ENCODE data around the gene USP53.
"Not testable (repeated sequence)": the region's sequence is repeated elsewhere in the genome, so short reads cannot be mapped to it uniquely, and the experiment has no call there.

USP53 gene

DNA sequence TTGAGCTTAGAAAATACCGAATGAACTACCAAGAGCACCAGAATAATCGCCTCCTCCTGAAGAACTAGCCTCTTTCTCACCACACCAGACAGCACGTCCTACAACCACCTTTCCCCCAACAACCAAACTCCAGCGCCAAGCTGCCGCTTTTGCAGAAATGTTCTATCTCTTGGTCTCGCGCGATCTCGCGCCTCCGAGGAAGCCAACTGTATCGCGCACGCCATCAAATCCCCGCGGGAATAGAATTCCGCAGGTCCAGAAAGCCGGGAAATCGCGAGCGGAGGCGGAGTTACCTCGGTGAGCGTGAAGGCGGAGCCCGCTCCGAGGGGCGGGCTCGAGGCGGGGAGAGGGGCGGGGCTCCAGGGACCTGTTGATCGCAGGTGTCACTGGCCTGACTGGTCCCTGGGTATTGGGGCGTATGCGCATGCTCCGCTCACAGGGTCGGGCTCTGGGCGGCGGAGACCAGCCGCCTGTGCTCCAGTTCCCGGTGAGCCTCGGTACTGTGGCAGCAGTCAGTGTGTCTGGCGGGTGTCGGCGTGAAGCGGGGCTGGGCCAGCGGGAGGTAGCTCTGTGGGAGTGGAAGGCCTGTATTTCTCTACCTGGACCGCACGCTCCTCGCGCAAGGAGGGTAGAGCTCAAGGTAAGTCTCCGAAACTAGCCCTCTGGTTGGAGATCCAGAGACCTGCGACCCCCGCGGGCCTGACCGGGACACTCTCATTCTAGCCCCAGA is at the start of gene USP53:
USP53 (plus strand) TSS at position 480 of the 730 bp plus-strand sequence. CDS start 27,047 bp downstream, outside the sequence.
- DNase-seq: peak; percentile 99

DNA sequence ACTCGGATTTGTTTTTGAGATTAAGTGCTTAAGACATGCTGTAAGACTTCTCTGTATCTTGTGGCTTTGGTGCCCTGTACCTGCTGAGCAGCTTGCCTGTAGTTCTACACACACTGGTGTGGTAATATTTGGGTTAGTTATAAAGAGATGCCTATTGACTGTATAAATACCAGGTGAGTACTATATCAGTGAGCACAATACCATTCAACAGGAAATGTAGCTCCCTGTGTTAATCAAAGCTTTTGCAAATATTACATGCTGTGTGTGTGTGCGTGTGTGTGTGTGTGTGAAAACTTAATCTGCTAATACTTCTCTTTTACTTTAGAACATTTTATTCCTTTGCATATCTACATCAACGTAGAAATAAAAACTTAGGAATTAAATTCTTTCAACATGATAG is 46.7 kb upstream of the USP53 start:
- DNase-seq: no peak

- no peak for DNase-seq
Measured at GRCh38 chr4:119170195-119170594, 42.3 kb upstream of the USP53 start.

DNA sequence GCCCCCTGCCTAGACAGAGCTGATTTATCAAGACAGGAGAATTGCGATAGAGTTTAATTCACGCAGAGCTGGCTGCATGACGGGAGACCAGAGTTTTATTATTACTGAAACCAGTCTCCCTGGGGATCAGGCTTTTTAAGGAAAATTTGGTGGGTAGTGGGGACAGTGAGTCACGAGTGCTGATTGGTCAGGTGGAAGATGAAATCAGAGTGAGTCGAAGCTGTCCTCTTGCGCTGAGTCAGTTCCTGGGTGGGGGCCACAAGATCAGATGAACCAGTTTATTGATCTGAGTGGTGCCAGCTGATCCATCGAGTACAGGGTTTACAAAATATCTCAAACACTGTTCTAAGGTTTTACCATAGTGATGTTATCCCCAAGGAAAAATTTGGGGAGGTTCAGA is 40.3 kb upstream of the USP53 start:
- DNase-seq: no peak

- DNase-seq: not testable (repeated sequence)
Measured at GRCh38 chr4:119173729-119174361, 38.7 kb upstream of the USP53 start.

DNA sequence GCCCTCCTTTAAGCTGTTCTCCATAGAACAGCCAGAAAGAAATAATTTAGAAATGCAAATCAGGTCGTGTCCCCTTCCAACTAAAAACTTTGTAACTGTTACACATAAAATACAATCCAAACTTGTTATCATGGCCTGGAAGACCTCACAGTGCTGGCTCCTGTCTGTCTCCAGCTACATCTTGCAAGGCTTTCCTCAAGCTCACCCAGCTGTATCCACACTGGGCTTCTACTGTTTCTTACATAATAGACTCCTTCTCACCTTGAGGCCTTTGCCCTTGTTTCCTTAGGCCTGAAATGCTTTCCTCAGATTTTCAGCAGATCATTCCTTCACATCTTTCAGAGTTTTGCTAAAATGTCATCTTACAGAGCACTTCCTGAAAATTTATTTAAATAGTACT is 33.5 kb upstream of the USP53 start:
- DNase-seq: no peak

- DNase-seq: no peak
Measured at GRCh38 chr4:119184128-119184527, 28.4 kb upstream of the USP53 start.

DNA sequence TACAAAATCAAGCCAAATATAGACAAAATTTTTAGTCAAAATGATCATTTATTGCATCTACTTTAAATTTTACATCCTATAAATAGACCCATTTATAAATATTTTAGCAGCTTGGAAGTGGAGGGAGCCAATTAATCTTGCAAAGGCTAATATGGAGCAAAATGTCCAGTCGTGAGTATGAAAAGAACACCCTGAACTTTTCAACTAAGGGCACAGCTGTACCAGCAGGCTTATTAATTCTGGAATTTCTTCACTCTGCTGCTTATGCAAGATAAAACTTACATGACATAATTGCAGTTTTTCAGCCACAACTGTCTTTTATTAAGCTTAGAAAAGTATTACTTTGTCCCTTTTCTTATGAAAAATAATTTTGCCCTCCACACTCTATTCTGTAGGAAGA is 22.9 kb upstream of the USP53 start:
- DNase-seq: no peak

DNA sequence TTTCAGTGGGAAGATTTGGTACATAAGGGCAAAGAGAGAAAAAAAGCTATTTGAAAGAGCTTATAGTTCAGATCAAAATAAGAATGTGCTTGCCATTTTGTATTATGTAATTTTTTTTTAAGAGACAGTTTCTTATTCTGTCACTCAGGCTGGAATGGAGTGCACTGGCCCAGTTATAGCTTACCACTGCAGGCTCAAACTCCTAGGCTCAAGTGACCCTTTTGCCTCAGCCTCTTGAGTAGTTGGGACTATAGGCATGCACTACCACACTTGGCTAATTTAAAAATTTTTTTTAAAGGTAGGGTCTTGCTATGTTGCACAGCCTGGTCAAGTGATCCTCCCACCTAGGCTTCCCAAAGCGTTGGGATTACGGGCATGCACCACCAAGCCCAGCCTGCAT is 22.2 kb upstream of the USP53 start:
- no peak for DNase-seq

DNA sequence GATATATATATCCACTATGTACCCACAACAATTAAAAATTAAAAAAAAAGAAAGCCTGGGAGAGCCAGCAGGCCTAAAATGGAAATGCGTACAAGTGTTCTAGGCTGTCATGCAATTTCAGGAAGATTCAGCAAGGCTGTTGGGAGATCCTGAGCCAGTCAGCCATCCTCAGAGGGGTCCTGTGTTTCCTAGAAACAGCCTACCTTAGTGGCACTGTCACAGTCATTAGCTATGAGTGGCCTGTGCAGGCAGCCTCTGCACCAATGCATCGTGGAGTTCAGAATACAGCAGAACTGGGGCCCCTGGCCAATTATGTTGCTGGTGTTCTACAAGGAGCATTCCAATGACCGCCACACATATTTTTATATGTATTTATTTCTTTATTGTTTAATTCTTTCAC is 21.0 kb upstream of the USP53 start:
- DNase-seq: no peak

GRCh38 chr4:119197772-119198212 is 14.7 kb upstream of the USP53 start:
- no peak for DNase-seq

DNA sequence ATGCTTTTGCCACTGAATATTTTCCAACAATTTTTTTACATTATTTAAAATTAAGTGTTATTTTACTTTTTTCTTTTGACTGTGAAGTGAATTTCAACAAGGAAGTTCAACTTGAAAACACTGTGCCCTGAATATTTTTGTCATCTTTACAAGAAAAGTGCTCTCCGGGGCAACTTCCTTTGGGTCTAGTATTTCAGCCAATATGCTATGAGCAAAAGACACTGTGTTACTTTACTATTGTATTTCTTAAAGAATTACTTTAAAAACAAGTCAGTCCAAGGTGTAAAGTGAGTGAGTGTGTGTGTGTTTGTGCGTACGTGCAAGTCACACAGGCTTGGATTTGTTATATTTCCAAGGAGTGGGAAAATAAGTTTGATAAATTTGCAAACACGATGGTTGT is 7.6 kb upstream of the USP53 start:
- DNase-seq: no peak

DNA sequence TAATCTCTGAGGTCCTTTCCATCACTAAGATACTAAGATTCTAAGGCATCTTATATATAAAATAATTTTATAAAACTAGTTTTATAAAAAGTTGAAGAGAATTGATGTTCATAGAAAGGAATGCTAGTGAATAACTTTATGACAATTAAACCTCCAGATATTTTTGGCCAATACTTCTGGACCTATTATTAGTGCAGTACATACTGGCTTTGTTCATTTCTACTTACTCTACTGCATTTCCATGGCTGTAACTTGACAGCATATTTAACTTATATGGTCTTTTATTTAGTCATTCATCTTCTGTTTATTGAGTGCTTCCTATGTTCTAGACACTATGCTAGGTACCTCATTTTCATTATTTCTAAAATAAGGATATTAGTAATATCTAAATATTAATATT is 6.8 kb upstream of the USP53 start:
- DNase-seq: no peak

DNA sequence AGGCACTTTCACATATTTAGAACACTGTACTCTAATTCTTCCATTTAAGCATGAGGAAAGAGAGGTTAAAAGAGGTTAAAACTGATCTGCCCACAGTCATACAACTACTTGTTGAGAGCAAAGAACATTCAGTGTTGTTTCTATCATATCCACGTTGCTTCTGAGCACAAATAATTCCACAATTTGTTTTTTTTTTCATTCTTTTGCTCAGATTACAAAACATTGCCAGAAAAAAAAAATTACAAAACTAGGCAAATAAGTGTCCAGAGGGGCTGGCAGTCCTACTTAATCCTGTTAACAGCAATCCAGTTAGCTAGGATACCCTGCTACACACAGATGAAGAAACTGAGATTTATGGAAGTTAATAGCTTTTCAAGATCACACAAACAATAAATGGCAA is 6.3 kb upstream of the USP53 start:
- DNase-seq: no peak

- no peak for DNase-seq
Measured at GRCh38 chr4:119207051-119207450, 5.5 kb upstream of the USP53 start.

- DNase-seq: no peak
Measured at GRCh38 chr4:119209077-119209476, 3.4 kb upstream of the USP53 start.

DNA sequence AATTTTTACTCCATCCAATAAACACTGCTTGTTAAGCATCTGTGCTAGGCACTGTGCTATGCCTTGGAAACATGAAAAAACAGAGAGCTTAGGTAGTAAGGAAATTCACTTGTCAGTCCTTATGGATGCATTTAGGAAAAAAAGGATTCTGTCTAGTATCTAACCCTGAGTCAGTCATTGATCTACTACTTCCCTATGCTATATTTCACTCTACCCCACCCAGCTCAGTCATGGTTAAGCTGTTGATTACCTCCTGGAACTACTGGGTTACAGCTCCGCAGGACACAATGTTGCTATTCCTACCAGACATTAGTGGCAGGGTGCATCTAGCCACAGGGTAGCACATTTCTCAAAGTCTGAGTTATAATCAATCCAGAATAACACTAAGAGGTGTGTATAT is 2.9 kb upstream of the USP53 start:
- DNase-seq: no peak

GRCh38 chr4:119210775-119211174 is 1.7 kb upstream of the USP53 start:
- no peak for DNase-seq

DNA sequence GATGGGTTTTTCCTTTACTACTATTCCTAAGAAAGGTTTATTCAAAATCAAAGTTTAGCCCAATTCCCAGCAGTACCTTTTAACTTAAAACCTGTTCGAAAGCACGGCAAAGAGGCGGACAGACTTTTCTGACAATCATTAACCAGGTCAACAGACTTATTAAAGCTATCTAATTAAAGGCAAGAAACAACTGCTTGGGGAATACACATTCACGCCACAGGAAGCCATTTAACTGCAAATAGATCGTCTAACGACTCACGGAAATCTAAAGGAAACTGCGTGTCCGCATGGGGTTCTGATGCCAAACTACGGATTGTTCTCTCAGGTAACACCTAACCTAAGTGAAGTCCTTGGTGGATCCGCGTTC is 663 bp upstream of the USP53 start:
- no peak for DNase-seq

DNA sequence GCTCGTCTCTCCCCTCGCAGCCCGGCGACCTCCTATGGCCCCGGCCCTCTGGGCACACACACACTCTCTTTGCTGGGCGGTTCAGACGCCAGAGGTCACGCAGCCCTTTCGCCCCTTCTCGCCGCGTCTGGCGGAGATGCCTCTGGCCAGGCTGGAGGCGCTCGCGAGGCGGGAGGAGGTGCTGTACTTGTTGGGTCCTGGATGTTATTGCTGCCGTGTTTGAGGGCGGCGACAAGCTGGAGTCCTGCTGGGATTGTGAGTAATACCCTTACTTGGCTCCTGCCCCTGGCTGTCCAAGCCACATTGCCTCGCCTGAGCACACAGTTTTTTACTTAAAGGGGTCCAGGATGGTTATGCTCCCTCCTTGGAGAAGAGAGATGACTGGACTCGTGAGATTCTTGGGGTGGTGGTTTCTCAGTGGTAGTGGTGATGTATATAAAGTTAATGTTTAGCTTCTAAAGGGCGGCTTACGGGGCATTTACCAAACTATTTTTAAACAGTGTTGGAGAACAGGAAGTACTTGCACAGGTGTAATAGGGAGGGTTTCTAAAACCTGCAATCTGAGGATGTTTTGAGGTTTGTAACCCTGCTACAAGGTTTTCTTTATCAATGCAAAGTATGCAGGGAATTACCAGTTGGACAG is 572 bp downstream of the USP53 start:
- DNase-seq: peak; percentile 64

DNA sequence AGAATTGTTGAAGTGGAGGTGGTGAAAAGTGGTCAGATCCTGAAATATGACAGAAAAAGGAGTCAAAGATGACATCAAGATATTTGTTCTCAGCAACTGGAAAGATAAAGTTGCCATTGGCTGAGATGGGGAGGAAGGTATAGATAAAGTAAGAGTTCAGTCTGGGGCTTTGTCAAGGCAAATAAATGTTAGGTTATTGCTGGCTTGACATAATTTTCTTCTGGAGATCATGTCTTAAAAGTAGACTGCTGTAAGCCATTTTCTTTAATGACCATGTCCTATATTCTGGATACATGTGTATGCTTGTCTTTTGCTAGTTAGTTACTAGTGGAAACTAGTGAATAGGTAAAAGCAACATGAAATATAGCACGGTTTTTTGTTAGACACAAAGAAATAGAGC is 5.6 kb downstream of the USP53 start:
- no peak for DNase-seq

DNA sequence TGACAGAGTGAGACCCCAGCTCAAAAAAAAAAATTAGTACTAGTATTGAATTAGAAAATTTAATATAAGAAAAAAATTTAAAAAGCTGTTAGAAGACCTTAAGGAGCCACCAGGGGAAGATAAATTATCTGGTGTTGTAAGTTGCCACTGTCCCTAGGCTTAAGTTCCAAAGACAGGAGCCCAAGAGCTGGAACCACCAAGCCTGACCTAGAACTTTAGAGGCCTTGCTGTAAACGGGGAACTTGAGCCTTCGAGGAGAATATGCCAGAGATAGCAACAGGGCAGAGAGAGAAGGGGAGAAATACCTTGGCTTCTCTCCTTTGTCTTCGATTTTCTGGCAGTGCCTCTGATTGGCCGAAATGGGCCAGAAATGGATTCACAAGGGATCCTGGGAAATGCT is 8.9 kb downstream of the USP53 start:
- DNase-seq: no peak

DNA sequence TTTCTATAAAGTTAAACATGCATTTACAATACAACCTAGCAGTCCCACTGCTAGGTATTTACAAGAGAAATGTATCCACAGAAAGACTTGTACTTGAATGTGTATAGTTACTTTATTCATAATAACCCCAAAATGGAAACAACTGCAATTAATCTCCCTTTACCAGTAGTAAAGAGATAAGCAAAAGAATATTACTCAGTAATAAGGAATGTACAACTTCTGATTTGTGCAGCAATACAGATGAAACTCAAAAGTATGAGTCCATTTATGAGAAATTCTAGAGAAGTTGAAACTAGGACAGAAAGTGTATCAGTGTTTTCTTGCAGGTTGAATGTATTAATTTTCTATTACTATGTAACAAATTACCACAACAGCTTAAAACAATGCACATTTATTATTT is 15.2 kb downstream of the USP53 start:
- no peak for DNase-seq

- no peak for DNase-seq
Measured at GRCh38 chr4:119228406-119228805, 15.9 kb downstream of the USP53 start.

All from CD4-positive, alpha-beta T cell treated with Interleukin-10 for 1 hour (primary cell).